SU-DHL-6 (cell line): ENCODE measurements around the gene OR6X1.

Source experiments
- CTCF ChIP-seq: fragments of 200-600 bp; sonication (generic); IDR thresholded peaks from one replicate; pipeline ENCODE4 v1.5.1; 2017; ENCODE audit warnings: antibody characterized with exemption, mild to moderate bottlenecking, low read length, moderate library complexity; ENCODE audit not compliant: insufficient read depth, poor library complexity, severe bottlenecking
- EZH2phosphoT487 ChIP-seq: fragments of 200-600 bp; sonication (generic), shearing (Covaris generic); conservative IDR thresholded peaks from 2 replicates; pipeline ENCODE4 v1.6.1; 2018; ENCODE audit warnings: mild to moderate bottlenecking, antibody characterized with exemption, low read length, moderate library complexity, mixed read lengths

GRCh38 chr11:123725995-123726655 is 28.2 kb downstream of the OR6X1 start:
- TF ChIP-seq CTCF (no peak), EZH2phosphoT487 (no peak)
